BE2C (cell line): ENCODE data around the gene CMC2.

Source experiments
- DNase-seq: peaks from one replicate; pipeline ENCODE4 v3.0.0-alpha.2; 2020
- H3K27me3 ChIP-seq: fragments of 250-450 bp; sonication (Bioruptor Pico); 2 replicates; pipeline ENCODE4 v1.5.1; 2020; ENCODE audit warnings: mild to moderate bottlenecking
- H3K36me3 ChIP-seq: fragments of 250-450 bp; sonication (Bioruptor Pico); 2 replicates; pipeline ENCODE4 v1.5.1; 2020; ENCODE audit warnings: mild to moderate bottlenecking
- H3K4me1 ChIP-seq: fragments of 250-450 bp; sonication (Bioruptor Pico); 2 replicates; pipeline ENCODE4 v1.5.1; 2020
- H3K4me3 ChIP-seq: 2 replicates; pipeline ENCODE4 v1.5.1; 2011; ENCODE audit warnings: low read depth, low read length
- H3K9me3 ChIP-seq: fragments of 250-450 bp; sonication (Bioruptor Pico); 2 replicates; pipeline ENCODE4 v1.5.1; 2020
- TF ChIP-seq, protein P1 (sequence below): IDR thresholded peaks from 2 replicates; pipeline ENCODE4 v1.5.1; 2012; ENCODE audit warnings: mild to moderate bottlenecking, low read depth, low read length

The CMC2 gene

DNA sequence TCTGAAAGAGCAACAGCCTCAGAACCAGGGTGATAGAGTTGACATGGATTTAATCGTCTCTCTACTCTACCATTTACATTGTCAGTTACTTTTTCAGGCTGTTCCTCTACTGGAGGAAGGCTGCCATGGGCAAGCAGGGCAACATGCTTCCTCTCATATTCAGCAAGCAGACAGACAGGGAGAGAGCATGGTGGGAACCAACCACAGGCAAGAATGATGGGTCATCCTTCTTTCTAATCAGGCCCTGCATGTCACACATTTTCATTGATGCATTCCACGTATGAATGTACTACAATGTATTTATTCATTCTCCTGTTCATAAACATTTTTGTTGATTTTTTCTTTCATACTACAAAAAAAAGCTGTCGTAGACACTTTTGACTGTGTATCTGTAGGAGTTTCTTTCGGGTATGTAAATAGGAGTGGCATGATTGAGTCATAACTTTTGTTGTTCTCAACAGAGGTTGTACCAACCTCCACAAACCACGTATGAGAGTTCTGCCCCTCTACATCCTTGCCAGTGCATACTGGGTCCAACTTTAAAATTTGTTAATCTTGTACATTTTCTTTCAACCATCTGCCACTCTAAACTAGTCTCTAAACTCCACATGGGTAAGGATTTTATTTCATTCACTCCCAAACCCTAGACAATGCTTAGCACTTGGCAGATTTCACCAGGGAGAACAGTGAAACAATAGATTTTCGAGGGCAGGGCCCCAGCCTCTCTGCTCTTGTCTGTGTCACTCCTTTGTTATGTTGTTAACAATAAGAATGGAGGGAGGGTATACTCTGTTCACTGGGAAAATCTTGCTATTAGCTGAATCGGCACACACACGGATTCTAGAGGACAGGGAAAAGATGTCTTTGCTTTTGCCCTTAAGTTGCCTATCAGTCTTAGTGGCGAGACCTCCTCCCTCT, 58.7 kb downstream of the CMC2 start:
- DNase-seq, result no peak
- no peak overlapping the region for H3K4me3 ChIP-seq
- H3K4me1 ChIP-seq, result no peaks in the 10 kb centered on the region
- H3K27me3 ChIP-seq, result no peaks in the 10 kb centered on the region
- H3K36me3 ChIP-seq, result no peaks in the 10 kb centered on the region
- TF ChIP-seq, protein P1, sequence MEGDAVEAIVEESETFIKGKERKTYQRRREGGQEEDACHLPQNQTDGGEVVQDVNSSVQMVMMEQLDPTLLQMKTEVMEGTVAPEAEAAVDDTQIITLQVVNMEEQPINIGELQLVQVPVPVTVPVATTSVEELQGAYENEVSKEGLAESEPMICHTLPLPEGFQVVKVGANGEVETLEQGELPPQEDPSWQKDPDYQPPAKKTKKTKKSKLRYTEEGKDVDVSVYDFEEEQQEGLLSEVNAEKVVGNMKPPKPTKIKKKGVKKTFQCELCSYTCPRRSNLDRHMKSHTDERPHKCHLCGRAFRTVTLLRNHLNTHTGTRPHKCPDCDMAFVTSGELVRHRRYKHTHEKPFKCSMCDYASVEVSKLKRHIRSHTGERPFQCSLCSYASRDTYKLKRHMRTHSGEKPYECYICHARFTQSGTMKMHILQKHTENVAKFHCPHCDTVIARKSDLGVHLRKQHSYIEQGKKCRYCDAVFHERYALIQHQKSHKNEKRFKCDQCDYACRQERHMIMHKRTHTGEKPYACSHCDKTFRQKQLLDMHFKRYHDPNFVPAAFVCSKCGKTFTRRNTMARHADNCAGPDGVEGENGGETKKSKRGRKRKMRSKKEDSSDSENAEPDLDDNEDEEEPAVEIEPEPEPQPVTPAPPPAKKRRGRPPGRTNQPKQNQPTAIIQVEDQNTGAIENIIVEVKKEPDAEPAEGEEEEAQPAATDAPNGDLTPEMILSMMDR, result no peak
- no peaks in the 10 kb centered on the region for H3K9me3 ChIP-seq

DNA sequence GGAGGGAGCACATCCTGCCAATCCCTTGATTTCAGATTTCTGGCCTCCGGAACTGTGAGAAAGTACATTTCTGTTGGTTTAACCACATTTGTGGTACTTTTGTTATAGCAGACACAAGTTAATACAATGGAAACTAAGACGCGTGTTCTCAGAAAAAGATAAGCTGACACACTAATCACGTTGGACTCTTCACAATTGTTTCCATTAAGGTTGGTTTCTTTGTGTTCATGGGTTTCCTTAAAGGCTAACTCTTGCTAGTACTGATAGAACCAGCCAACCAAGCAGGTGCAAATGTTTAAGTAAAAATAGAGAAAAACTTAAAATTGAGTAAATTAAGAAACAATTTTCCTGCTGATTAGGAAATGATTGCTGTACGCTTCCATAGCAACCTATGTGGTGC, 59.4 kb downstream of the CMC2 start:
- Histone ChIP-seq H3K4me3 (no peak overlapping the region), H3K9me3 (no peaks in the 10 kb centered on the region), H3K36me3 (no peaks in the 10 kb centered on the region), H3K27me3 (no peaks in the 10 kb centered on the region), H3K4me1 (no peaks in the 10 kb centered on the region)
- no peak for DNase-seq
- TF ChIP-seq, protein P1, result no peak

DNA sequence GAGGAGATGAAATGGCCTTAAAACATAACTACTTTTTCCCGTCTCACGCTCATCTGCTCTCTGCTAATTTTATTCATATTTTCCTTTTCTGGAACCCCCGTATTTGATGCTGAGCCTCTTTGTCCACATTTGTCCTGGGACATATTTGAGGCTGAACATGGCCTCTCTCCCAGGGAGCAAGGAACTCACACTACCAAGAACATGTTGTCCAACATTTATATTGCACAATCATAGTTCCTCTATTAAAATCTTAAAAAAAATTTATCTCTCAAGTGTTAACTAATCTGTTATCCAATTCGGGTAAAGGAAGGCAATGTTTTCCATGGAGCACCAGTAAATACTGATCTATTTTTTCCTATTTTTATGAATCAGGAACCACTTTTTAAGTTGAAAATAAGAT, 60.2 kb downstream of the CMC2 start:
- Histone ChIP-seq H3K36me3 (no peaks in the 10 kb centered on the region), H3K27me3 (no peaks in the 10 kb centered on the region), H3K4me3 (no peak overlapping the region), H3K4me1 (no peaks in the 10 kb centered on the region), H3K9me3 (no peaks in the 10 kb centered on the region)
- DNase-seq, result no peak
- TF ChIP-seq, protein P1, result no peak

DNA sequence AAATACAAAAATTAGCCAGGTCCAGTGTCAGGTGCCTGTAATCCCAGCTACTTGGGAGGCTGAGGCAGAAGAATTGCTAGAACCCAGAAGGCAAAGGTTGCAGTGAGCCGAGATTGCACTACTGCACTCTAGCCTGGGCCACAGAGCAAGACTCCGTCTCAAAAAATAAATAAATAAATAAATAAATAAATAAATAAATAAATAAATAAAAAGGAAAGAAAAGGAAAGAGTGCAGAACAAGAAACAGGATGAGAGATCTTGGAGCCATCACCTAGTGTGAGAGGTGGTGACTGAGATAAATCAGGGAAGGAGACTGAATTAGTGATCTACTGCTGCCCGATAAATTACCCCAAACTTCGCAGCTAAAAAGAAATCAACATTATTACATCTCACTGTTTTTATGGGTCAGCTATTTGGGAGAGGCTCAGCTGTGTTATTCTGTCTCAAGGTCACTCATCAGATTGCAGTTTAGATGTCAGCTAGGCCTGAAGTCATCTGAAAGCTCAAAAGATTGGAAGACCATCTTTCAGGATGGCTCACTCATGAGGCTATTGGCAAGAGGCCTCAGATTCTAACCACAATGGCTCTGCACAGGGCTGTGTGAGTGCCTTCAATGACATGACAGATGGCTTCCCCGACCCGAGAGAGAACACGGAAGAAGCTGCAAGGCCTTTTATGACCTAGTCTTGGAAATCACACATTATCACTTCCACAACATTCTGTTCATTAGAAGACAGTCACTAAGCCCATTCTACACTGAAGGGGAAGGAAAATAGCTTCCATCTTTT, 66.4 kb downstream of the CMC2 start:
- TF ChIP-seq, protein P1, result no peak
- no peak overlapping the region for H3K4me3 ChIP-seq
- no peaks in the 10 kb centered on the region for H3K9me3 ChIP-seq
- DNase-seq, result no peak
- H3K27me3 ChIP-seq, result no peaks in the 10 kb centered on the region
- H3K4me1 ChIP-seq, result no peaks in the 10 kb centered on the region
- no peaks in the 10 kb centered on the region for H3K36me3 ChIP-seq

DNA sequence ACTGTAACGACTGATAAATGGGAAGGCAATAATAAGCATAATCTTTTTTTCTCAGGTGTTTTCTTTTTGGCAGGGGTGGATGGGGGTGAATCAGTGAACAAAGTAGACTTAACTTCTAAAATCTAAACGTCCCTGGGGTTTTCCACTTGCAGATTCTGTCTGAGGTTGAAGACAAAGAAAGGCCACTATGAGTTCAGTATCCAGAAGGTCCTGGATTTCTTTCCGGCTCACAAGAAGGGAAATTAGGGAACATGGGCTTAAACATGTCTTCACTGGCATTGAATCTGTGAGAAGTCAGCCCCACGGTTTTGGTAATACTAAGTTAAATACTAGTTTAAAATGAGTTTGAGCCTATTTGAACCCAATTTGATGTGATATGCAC, 67.8 kb downstream of the CMC2 start:
- TF ChIP-seq, protein P1, result no peak
- no peak for DNase-seq
- H3K4me3 ChIP-seq, result no peak overlapping the region
- no peaks in the 10 kb centered on the region for H3K4me1 ChIP-seq
- no peaks in the 10 kb centered on the region for H3K9me3 ChIP-seq
- H3K36me3 ChIP-seq, result no peaks in the 10 kb centered on the region
- H3K27me3 ChIP-seq, result no peaks in the 10 kb centered on the region
